ENCODE measurements around the gene GMDS. TPM values are rescaled to one million over a fixed set of nuclear protein-coding genes. Genes with fewer than 3 reads are reported as not detected.

GMDS gene
- total and polyA plus RNA-seq, 7 donors = 2.8 to 6.6 (median 4.7) TPM

GRCh38 chr6:1602049-1602713 lies 643.2 kb downstream of the GMDS start:
- H3K4me1 ChIP-seq = peaks cover 2% of the 10 kb centered on the region
- no peak overlapping the region for H3K27ac ChIP-seq
- H3K36me3 ChIP-seq (ENCODE audit: insufficient read depth in 1 of 2, low read depth in 1 of 2) = no peaks in the 10 kb centered on the region
- DNase-seq (peak in 1 of 2 donors; percentile 28), ATAC-seq (no peak)
- H3K9me3 ChIP-seq = no peaks in the 10 kb centered on the region
- peaks cover 0 to 53% (median 30%) of the 10 kb centered on the region in 3 donors for H3K27me3 ChIP-seq (ENCODE audit: insufficient read depth in 3 of 3, low read length in 2 of 3)
- WGBS, 3 donors = 94 to 97% (median 97%) methylated on average over 10 of the region's 10 CpGs
- H3K4me3 ChIP-seq = no peak overlapping the region
- TF ChIP-seq CTCF (IDR thresholded peaks at IDR 0.05) = no peak
- intact Hi-C loops (cut with DNase I) = loop anchor here (5.0 to 10.0 kb wide), 4 partner anchors 503 to 1143 kb away; no protein-coding TSS in a partner anchor

- peaks cover 0 to 46% (median 25%) of the 10 kb centered on the region in 3 donors for H3K27me3 ChIP-seq (ENCODE audit: insufficient read depth in 3 of 3, low read length in 2 of 3)
- 67 to 70% (median 69%) methylated on average over 46 to 60 of the region's 60 CpGs for WGBS, 3 donors
- ATAC-seq = no peak
- no peak for TF ChIP-seq CTCF (IDR thresholded peaks at IDR 0.05)
- no peaks in the 10 kb centered on the region for H3K36me3 ChIP-seq (ENCODE audit: insufficient read depth in 1 of 2, low read depth in 1 of 2)
- H3K4me1 ChIP-seq = no peaks in the 10 kb centered on the region
- peak in 1 of 2 donors; percentile 34 for DNase-seq
- H3K27ac ChIP-seq = no peak overlapping the region
- no peaks in the 10 kb centered on the region for H3K9me3 ChIP-seq
- no peak overlapping the region for H3K4me3 ChIP-seq
- intact Hi-C loops (cut with DNase I) = loop anchor here (5.0 to 10.0 kb wide), 4 partner anchors 503 to 1143 kb away; no protein-coding TSS in a partner anchor
Observed at GRCh38 chr6:1601158-1602048, 644.0 kb downstream of the GMDS start.

- Histone ChIP-seq H3K36me3 (ENCODE audit: insufficient read depth in 1 of 2, low read depth in 1 of 2) (no peaks in the 10 kb centered on the region), H3K9me3 (no peaks in the 10 kb centered on the region), H3K27ac (no peak overlapping the region), H3K4me1 (no peaks in the 10 kb centered on the region), H3K27me3 (ENCODE audit: insufficient read depth in 3 of 3, low read length in 2 of 3) (peaks cover 0 to 43% (median 21%) of the 10 kb centered on the region in 3 donors), H3K4me3 (no peak overlapping the region)
- no peak for DNase-seq
- WGBS, 3 donors = 79 to 88% (median 82%) methylated on average over 15 of the region's 15 CpGs
- intact Hi-C loops (cut with DNase I) = loop anchor here (5.0 to 10.0 kb wide), 4 partner anchors 504 to 1144 kb away; no protein-coding TSS in a partner anchor
- no peak for ATAC-seq
- TF ChIP-seq CTCF (IDR thresholded peaks at IDR 0.05) = no peak
Observed at GRCh38 chr6:1600764-1601157, 644.6 kb downstream of the GMDS start.

- no peak for DNase-seq
- H3K4me3 ChIP-seq = no peak overlapping the region
- H3K27ac ChIP-seq = no peak overlapping the region
- TF ChIP-seq CTCF (IDR thresholded peaks at IDR 0.05) = no peak
- no peaks in the 10 kb centered on the region for H3K4me1 ChIP-seq
- intact Hi-C loops (cut with DNase I) = loop anchor here (5.0 to 10.0 kb wide), 4 partner anchors 505 to 1145 kb away; no protein-coding TSS in a partner anchor
- no peak for ATAC-seq
- WGBS, 3 donors = 66 to 73% (median 72%) methylated on average over 3 of the region's 3 CpGs
- H3K36me3 ChIP-seq (ENCODE audit: insufficient read depth in 1 of 2, low read depth in 1 of 2) = no peaks in the 10 kb centered on the region
- H3K27me3 ChIP-seq (ENCODE audit: insufficient read depth in 3 of 3, low read length in 2 of 3) = peaks cover 0 to 43% (median 20%) of the 10 kb centered on the region in 3 donors
- H3K9me3 ChIP-seq = no peaks in the 10 kb centered on the region
Observed at GRCh38 chr6:1600063-1600763, 645.2 kb downstream of the GMDS start.

Measured in psoas muscle (tissue), 8 donors.